Right lobe of liver (tissue), 6 donors: ENCODE data around the gene BRSK2. TPM values are rescaled to one million over a fixed set of nuclear protein-coding genes. Genes with fewer than 3 reads are reported as not detected.

Experiments
- ATAC-seq, 4 donors: fragments of 200-7000 bp; cut with Tn5 transposase; one replicate each; pipeline ENCODE4 v1.9.1; 2020; ENCODE audit warnings: mild to moderate bottlenecking in 4 of 4, moderate library complexity in 4 of 4
- DNase-seq, 3 donors: peaks; one replicate each; pipeline ENCODE4 v3.0.0-alpha.2; 2020
- H3K27ac ChIP-seq, 3 donors: fragments of 200-600 bp; one replicate each; pipeline ENCODE4 v1.8.0; 2022
- H3K27me3 ChIP-seq, 2 donors: fragments of 200-600 bp; one replicate each; pipeline ENCODE4 v1.8.0; 2022
- H3K36me3 ChIP-seq, 4 donors: fragments of 200-600 bp; sonication (generic) in 1 of 4; one replicate each; pipeline versions ENCODE4 v1.5.1 to v1.8.0; 2017 to 2022; ENCODE audit warnings: control low read depth in 1 of 4
- H3K4me1 ChIP-seq, 4 donors: fragments of 200-600 bp; sonication (generic) in 1 of 4; one replicate each; pipeline versions ENCODE4 v1.5.1 to v1.8.0; 2017 to 2022; ENCODE audit warnings: control low read depth in 1 of 4
- H3K4me3 ChIP-seq, 3 donors: fragments of 200-600 bp; one replicate each; pipeline ENCODE4 v1.8.0; 2022
- H3K9me3 ChIP-seq, 4 donors: fragments of 200-600 bp; sonication (generic) in 1 of 4; one replicate each; pipeline versions ENCODE4 v1.5.1 to v1.8.0; 2017 to 2022; ENCODE audit warnings: control low read depth in 1 of 4
- POLR2A ChIP-seq: fragments of 450-650 bp; IDR thresholded peaks from one replicate; pipeline ENCODE4 v1.6.1; 2017; ENCODE audit warnings: antibody characterized with exemption, mild to moderate bottlenecking
- WGBS: methylation state at CpG from one replicate; pipeline ENCODE4 v1.1.6; 2018; ENCODE audit warnings: low coverage, low lambda C conversion rate; ENCODE audit not compliant: insufficient coverage; ENCODE audit errors: missing lambda C conversion rate; 5-methylcytosine and 5-hydroxymethylcytosine counted together
- intact Hi-C, 2 donors: fragments of 100-400 bp; cut with DNase I; formaldehyde crosslinking; loops; one replicate each; pipeline versions ENCODE4 v1.11.2 to v1.14.1; 2022
- total RNA-seq, 6 experiments: library from RNA; depleted of rRNA in 2 of 6; stranded (reverse); fragments of >200 nt in 2 of 6; fragmentation: NEBNext Ultra II Directional in 3 of 6; extraction: Animal tissue kit (Norgen Biotek cat#: 25700) in 3 of 6; gene quantifications; one replicate each; pipeline versions ENCODE4 v1.1.0 to v1.2.4, GENCODE V29; 2016 to 2023
- TF ChIP-seq, protein P1 (sequence below), 4 donors: fragments of 200-600 bp in 3 of 4; fragments of 450-650 bp in 1 of 4; IDR thresholded peaks; one replicate each; pipeline versions ENCODE4 v1.5.1 to v1.8.0; 2016 to 2022; ENCODE audit warnings: antibody characterized with exemption in 4 of 4, mild to moderate bottlenecking in 2 of 4
- donor health status: DM: no; HTN: yes; CAD: no.
- donor health status: DM: no; HTN: no; CAD: no.
- donor health status: DM: no; HTN: no; CAD: no.
- donor health status: DM: no; HTN: yes; CAD: no.
- donor health status: DM: no; HTN: yes; CAD: no.

The BRSK2 gene
- total RNA-seq, 6 experiments from 2014 or later: 0.12 to 0.49 TPM; not detected in 4

DNA sequence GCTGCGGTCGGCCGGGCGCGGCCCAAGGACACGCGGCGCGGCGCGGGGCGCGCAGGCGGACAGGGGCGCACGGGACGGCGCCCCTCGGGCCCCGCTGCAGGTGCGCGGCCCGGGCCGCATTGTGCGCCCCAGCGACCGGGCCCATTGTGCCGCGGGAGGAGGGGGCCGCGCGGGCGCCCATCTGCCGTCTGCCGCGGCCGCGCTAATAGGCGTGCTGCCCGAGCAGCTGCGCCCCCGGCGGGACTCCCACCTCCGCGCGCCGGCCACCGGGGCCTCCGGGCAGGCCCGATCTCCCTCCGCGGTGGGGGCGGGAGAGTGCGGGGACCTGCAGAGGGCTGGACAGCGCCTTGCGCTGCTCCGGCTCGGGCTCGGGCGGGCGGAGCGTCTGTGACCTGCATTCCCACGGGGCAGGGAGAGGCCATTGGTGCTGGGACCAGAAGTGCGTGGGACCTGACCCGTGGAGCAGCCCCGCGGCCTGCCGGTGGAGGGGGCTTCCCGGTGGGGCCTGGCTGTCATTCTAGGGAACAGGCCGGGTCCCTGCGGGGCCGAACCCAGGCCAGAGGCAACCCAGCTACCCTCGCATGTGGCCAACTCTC, 933 bp downstream of the BRSK2 start:
- no peaks in the 10 kb centered on the region for H3K36me3 ChIP-seq
- intact Hi-C loops: no loop called here
- ATAC-seq: no peak
- no peak overlapping the region for H3K27ac ChIP-seq
- no peak for DNase-seq
- H3K4me3 ChIP-seq: no peak overlapping the region
- peaks cover 0 to 7% (median 0%) of the 10 kb centered on the region in 4 donors for H3K4me1 ChIP-seq
- TF ChIP-seq, protein P1, sequence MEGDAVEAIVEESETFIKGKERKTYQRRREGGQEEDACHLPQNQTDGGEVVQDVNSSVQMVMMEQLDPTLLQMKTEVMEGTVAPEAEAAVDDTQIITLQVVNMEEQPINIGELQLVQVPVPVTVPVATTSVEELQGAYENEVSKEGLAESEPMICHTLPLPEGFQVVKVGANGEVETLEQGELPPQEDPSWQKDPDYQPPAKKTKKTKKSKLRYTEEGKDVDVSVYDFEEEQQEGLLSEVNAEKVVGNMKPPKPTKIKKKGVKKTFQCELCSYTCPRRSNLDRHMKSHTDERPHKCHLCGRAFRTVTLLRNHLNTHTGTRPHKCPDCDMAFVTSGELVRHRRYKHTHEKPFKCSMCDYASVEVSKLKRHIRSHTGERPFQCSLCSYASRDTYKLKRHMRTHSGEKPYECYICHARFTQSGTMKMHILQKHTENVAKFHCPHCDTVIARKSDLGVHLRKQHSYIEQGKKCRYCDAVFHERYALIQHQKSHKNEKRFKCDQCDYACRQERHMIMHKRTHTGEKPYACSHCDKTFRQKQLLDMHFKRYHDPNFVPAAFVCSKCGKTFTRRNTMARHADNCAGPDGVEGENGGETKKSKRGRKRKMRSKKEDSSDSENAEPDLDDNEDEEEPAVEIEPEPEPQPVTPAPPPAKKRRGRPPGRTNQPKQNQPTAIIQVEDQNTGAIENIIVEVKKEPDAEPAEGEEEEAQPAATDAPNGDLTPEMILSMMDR (IDR thresholded peaks at IDR 0.05): no peak
- TF ChIP-seq POLR2A: no peak
- peaks cover 4 to 5% of the 10 kb centered on the region in 2 donors for H3K27me3 ChIP-seq
- no peaks in the 10 kb centered on the region for H3K9me3 ChIP-seq
- WGBS: 10% methylated on average over 2 of the region's 73 CpGs

DNA sequence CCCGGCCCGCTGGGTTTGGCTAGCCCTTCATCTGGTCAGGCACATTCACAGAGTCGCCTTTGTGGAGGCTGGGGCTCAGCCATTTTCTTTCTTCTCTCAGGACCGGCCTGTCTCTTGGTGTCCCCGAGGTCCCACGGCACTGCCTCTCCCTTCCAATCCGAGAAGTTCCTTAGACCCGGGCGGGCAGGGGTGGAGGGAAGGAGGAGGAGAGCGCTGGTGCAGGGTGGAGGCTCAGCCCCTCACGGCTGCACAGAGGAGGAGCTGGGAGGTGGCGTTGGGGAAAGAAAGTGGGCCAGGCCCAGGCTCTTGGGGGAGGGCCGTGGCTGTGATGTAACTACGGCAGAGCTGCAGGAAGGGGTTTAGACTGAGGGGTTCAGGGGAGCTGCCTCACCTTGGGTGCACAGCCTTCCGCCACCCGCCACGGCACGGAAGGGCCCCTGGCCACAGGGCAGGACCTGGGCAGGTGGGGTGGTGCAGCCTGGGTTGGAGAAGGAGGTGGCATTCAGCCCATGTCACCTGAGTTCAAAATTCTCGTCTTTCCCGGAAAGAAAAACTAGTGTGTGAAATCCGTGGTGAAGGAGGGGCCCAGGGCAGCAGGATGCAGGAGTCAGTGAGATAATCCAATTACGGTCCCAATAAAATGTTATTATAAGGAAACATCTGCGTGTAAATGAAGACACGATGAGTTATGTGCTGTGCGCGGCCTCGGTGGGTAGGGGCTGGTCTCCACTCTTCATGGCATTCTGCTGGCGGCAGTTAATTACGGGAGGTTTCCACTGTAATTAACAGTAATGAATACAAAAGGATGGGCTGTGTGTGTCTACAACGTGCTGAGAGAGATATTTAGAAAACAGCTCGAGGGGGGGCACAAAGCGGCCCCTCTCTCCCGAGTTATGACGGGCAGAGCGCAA, 1.7 kb downstream of the BRSK2 start:
- intact Hi-C loops: no loop called here
- H3K4me1 ChIP-seq: peaks cover 0 to 7% (median 0%) of the 10 kb centered on the region in 4 donors
- H3K36me3 ChIP-seq: no peaks in the 10 kb centered on the region
- H3K27me3 ChIP-seq: peaks cover 4 to 5% of the 10 kb centered on the region in 2 donors
- ATAC-seq: no peak
- DNase-seq: no peak
- H3K4me3 ChIP-seq: no peak overlapping the region
- H3K9me3 ChIP-seq: no peaks in the 10 kb centered on the region
- H3K27ac ChIP-seq: no peak overlapping the region
- 48% methylated on average over 26 of the region's 35 CpGs for WGBS
- TF ChIP-seq, protein P1 (IDR thresholded peaks at IDR 0.05): no peak
- TF ChIP-seq POLR2A: no peak

DNA sequence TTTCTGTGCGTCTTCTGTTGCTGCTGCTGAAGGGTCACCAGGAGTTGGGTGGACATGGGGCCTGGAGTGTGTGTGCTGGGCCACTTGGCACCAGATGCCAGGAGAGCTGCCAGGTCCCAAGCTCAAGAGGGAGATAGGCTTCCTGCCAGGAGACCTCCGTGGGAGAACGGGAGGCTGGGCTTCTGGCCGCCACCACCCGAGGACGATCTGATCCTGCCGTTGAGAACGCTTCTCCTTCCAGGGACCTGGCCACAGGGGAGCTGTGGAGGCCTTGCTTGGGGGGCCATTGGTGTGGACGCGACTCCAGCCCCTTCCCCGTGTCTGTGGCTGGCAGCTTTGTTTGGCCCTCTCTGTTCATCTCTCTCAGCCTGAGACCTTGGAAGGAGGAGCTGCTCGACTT, 2.4 kb downstream of the BRSK2 start:
- no peak overlapping the region for H3K27ac ChIP-seq
- no peak for TF ChIP-seq POLR2A
- TF ChIP-seq, protein P1 (IDR thresholded peaks at IDR 0.05): no peak
- no peaks in the 10 kb centered on the region for H3K36me3 ChIP-seq
- no peak for ATAC-seq
- intact Hi-C loops: no loop called here
- no CpG with 5 or more reads among the region's 12 CpGs for WGBS
- H3K27me3 ChIP-seq: peaks cover 4 to 5% of the 10 kb centered on the region in 2 donors
- H3K4me1 ChIP-seq: peaks cover 0 to 7% (median 0%) of the 10 kb centered on the region in 4 donors
- no peak overlapping the region for H3K4me3 ChIP-seq
- H3K9me3 ChIP-seq: no peaks in the 10 kb centered on the region
- no peak for DNase-seq

DNA sequence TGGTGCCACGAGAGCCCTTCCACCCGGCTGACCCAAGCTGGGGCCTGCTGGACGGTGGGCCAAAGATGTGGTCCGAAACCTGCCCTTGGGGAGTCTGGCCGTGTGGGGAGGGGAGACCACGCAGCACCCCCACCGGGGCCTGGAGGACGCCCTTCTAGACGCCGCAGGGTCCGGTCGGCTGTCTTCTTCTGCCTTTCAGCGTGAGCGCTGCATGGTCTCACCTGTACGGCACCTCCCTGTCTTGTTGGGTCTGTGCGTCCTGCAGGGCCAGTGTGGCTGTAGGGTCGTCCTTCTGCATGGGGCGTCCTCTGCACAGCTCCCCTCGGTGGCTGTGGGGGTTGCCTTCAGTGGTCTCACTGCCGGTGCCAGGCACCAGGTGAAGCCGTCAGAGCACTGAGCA, 2.8 kb downstream of the BRSK2 start:
- intact Hi-C loops: no loop called here
- no CpG with 5 or more reads among the region's 21 CpGs for WGBS
- TF ChIP-seq, protein P1 (IDR thresholded peaks at IDR 0.05): no peak
- TF ChIP-seq POLR2A: no peak
- no peaks in the 10 kb centered on the region for H3K9me3 ChIP-seq
- H3K36me3 ChIP-seq: no peaks in the 10 kb centered on the region
- peaks cover 4 to 5% of the 10 kb centered on the region in 2 donors for H3K27me3 ChIP-seq
- peaks cover 0 to 7% (median 0%) of the 10 kb centered on the region in 4 donors for H3K4me1 ChIP-seq
- H3K27ac ChIP-seq: no peak overlapping the region
- no peak overlapping the region for H3K4me3 ChIP-seq
- ATAC-seq (no peak), DNase-seq (no peak)
